Measurements from ENCODE around the gene SDSL.

SDSL gene

DNA sequence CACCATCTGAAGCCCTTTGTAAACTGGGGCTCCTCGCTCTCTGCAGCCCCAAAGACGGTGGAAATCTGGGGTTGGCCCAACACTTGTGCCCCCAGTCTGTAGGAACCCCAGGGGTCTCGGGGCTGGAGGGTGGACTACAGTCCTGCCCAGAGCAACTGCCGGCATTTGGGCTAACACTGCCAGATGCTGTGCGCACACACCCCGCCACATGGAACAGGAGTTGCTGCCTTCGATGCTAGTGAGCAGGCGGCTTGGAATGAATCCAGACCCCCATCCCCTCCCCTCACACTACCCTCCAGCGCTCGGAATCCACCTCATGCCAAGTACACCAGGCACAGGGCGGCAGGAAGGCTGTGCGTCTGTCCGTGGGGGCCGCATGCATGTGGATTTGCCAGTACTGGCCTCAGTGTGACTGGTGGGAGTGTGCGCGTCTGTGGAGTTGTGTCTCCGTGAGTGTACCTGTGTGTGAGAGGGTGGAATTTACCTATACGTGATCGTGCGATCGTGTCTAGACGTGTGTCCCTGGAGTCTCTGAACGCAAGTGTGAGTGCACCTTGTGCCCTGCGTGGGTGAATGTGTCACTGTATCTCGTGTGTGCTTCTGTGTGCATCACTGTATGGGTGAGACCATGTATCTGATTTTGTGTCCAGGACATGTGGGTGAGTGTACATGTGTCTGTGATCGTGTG is 44.4 kb downstream of the SDSL start:
- TF ChIP-seq LEF1 (IDR thresholded peaks at IDR 0.05; ENCODE audit: borderline replicate concordance) (no peak), TARDBP (IDR thresholded peaks at IDR 0.05) (no peak), ARNT (IDR thresholded peaks at IDR 0.05) (no peak), SUZ12 (IDR thresholded peaks at IDR 0.05) (no peak), NFRKB (IDR thresholded peaks at IDR 0.05) (no peak), ELF4 (IDR thresholded peaks at IDR 0.05) (no peak), ZNF384 (IDR thresholded peaks at IDR 0.05) (no peak), FOXK2 (IDR thresholded peaks at IDR 0.05) (no peak), FOXM1 (IDR thresholded peaks at IDR 0.05; ENCODE audit: borderline replicate concordance) (no peak), BHLHE40 (IDR thresholded peaks at IDR 0.05; ENCODE audit: borderline replicate concordance) (no peak), HDGF (IDR thresholded peaks at IDR 0.05; ENCODE audit: borderline replicate concordance) (no peak), FOXA1 (IDR thresholded peaks at IDR 0.05) (no peak), L3MBTL2 (conservative IDR thresholded peaks at IDR 0.05) (no peak), SP1 (IDR thresholded peaks at IDR 0.05) (no peak), CTBP1 (IDR thresholded peaks at IDR 0.05; ENCODE audit: borderline replicate concordance) (no peak)
- TF ChIP-seq, protein P1, sequence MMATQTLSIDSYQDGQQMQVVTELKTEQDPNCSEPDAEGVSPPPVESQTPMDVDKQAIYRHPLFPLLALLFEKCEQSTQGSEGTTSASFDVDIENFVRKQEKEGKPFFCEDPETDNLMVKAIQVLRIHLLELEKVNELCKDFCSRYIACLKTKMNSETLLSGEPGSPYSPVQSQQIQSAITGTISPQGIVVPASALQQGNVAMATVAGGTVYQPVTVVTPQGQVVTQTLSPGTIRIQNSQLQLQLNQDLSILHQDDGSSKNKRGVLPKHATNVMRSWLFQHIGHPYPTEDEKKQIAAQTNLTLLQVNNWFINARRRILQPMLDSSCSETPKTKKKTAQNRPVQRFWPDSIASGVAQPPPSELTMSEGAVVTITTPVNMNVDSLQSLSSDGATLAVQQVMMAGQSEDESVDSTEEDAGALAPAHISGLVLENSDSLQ (IDR thresholded peaks at IDR 0.05): no peak
- no peak for DNase-seq (ENCODE audit: extremely low spot score)
- ChIA-PET CTCF (no interaction called here), POLR2A (no interaction called here)

DNA sequence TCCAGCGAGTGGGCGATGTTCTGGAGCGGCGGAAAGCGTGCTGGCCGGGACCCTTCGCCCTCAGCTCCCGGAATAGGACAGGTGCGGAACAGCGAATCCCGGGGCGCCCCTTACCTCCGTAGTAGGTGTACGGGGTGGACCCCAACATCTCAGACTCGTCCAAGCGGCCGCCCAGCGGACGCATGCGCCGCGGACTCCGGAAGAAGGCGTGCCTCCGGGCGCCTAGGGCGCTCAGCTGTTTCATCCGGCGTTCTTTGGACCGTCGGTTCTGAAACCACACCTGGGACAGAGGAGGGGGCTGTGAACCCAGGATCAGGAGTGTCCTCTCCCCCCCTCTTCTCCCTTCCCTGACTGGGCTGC is 44.9 kb downstream of the SDSL start:
- ChIA-PET POLR2A (no interaction called here), CTCF (no interaction called here)
- no peak for DNase-seq (ENCODE audit: extremely low spot score)
- no peak for TF ChIP-seq TARDBP (IDR thresholded peaks at IDR 0.05)
- TF ChIP-seq FOXA1 (IDR thresholded peaks at IDR 0.05): no peak
- TF ChIP-seq FOXK2 (IDR thresholded peaks at IDR 0.05): no peak
- TF ChIP-seq ZNF384 (IDR thresholded peaks at IDR 0.05): no peak
- TF ChIP-seq L3MBTL2 (conservative IDR thresholded peaks at IDR 0.05): no peak
- TF ChIP-seq SUZ12 (IDR thresholded peaks at IDR 0.05): no peak
- TF ChIP-seq LEF1 (IDR thresholded peaks at IDR 0.05; ENCODE audit: borderline replicate concordance): no peak
- no peak for TF ChIP-seq CTBP1 (IDR thresholded peaks at IDR 0.05; ENCODE audit: borderline replicate concordance)
- no peak for TF ChIP-seq SP1 (IDR thresholded peaks at IDR 0.05)
- no peak for TF ChIP-seq ELF4 (IDR thresholded peaks at IDR 0.05)
- TF ChIP-seq, protein P1 (IDR thresholded peaks at IDR 0.05): no peak

DNA sequence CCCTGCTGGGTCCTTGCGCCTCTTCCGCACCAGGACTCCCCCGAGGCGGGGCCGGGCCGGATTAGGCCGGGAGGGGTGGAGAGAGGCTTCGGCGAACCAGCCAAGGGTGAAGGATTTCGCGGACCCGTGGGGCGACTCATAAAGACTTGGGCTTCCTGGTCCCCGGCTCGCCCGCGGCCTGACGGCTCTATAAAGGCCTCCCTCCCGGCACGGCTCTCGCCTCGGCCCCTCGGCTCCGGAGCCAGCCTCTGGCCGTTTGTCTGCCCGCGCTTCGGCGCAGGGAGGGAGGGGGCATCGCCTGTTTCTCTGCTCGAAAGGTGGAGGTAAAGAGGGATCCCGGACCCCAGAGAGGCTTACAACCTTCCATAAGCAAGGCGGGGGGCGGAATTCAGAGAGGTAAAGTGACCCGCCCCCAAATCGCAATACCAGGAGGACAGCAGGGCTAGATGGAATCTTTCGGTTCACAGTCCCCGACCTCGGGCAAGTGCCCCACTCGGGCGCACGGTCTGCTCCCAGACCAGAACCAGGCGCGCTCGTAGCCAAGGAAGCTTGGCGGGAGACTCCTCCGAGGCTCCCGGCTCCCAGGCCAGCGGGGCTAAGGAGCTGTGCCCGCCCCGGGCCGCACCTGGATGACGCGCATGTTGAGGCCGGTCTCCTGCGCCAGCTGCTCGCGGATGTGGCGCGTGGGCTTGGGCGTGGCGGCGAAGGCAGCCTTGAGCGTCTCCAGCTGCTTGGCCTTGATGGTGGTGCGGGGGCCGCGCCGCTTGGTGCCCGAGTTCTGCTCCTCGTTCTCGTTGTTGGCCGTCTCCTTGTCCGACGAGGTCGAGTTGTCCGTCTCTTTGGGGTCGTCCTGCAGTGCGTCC is 45.6 kb downstream of the SDSL start:
- POLR2A ChIA-PET: no interaction called here
- TF ChIP-seq, protein P1 (IDR thresholded peaks at IDR 0.05): no peak
- TF ChIP-seq L3MBTL2 (conservative IDR thresholded peaks at IDR 0.05) (no peak), LEF1 (IDR thresholded peaks at IDR 0.05; ENCODE audit: borderline replicate concordance) (no peak), FOXA1 (IDR thresholded peaks at IDR 0.05) (no peak), HDGF (IDR thresholded peaks at IDR 0.05; ENCODE audit: borderline replicate concordance) (no peak), FOXK2 (IDR thresholded peaks at IDR 0.05) (no peak), NFRKB (IDR thresholded peaks at IDR 0.05) (no peak), ZNF384 (IDR thresholded peaks at IDR 0.05) (no peak), FOXM1 (IDR thresholded peaks at IDR 0.05; ENCODE audit: borderline replicate concordance) (no peak), BHLHE40 (IDR thresholded peaks at IDR 0.05; ENCODE audit: borderline replicate concordance) (no peak), TARDBP (IDR thresholded peaks at IDR 0.05) (no peak)
- CTCF ChIA-PET: no interaction called here
- DNase-seq (ENCODE audit: extremely low spot score): no peak

DNA sequence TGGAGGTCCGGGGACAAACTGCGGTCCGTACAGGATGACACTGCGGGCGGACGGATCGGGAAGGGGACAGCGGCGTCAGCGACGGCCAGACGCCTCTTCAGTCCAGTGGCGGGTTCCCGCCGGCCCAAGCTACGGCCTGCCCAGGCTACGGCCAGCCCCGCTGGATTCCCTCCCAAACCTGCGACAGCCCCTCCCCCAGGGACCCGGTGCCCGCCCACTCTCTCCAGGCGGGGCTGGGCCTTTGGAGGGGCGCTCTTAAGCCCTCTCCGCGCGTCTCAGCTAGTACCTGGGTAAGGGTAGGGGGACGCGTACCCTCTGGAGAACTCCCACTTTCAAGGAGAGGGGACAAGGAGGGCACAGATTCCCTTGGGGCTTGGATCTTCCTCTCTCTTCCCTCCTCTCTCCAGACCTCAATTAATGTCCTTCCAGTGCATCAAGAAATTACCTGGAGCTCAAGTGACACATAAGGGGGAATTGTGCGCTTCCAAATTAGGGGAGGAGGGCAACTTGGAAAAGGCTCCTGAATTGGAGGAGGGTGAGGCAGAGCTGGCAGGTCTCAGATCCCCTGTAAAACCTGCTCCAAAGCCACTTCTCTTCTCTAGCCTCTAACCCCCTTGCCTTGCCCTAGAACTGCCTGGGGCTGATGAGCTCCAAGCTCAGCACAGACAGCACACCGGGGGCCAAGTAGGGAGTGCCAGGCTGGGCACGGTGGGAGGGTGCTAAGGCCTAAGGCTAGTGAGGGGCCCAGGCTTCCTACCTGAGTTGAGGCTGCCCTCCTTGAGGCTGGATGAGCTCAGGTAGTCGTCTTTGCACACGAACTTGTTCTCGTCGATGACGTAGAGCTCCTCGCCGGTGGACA is 46.4 kb downstream of the SDSL start:
- ChIA-PET POLR2A (no interaction called here), CTCF (no interaction called here)
- DNase-seq (ENCODE audit: extremely low spot score): no peak
- TF ChIP-seq, protein P1 (IDR thresholded peaks at IDR 0.05): no peak
- no peak for TF ChIP-seq TARDBP (IDR thresholded peaks at IDR 0.05)
- no peak for TF ChIP-seq FOXM1 (IDR thresholded peaks at IDR 0.05; ENCODE audit: borderline replicate concordance)
- TF ChIP-seq CTBP1 (IDR thresholded peaks at IDR 0.05; ENCODE audit: borderline replicate concordance): no peak
- TF ChIP-seq ELF4 (IDR thresholded peaks at IDR 0.05): no peak
- no peak for TF ChIP-seq SUZ12 (IDR thresholded peaks at IDR 0.05)
- no peak for TF ChIP-seq ZNF384 (IDR thresholded peaks at IDR 0.05)
- no peak for TF ChIP-seq NFRKB (IDR thresholded peaks at IDR 0.05)
- no peak for TF ChIP-seq FOXK2 (IDR thresholded peaks at IDR 0.05)
- no peak for TF ChIP-seq SP1 (IDR thresholded peaks at IDR 0.05)
- TF ChIP-seq LEF1 (IDR thresholded peaks at IDR 0.05; ENCODE audit: borderline replicate concordance): no peak
- TF ChIP-seq FOXA1 (IDR thresholded peaks at IDR 0.05): no peak
- TF ChIP-seq BHLHE40 (IDR thresholded peaks at IDR 0.05; ENCODE audit: borderline replicate concordance): no peak
- no peak for TF ChIP-seq HDGF (IDR thresholded peaks at IDR 0.05; ENCODE audit: borderline replicate concordance)
- TF ChIP-seq ARNT (IDR thresholded peaks at IDR 0.05): no peak
- no peak for TF ChIP-seq L3MBTL2 (conservative IDR thresholded peaks at IDR 0.05)

Data from HEK293T (cell line).